Fibroblast of skin of scalp (primary cell): ENCODE results near the gene EID2B. TPM values are rescaled to one million over a fixed set of nuclear protein-coding genes. Genes with fewer than 3 reads are reported as not detected.

Experiments used
- DNase-seq: peaks from one replicate; pipeline ENCODE4 v3.0.0-alpha.2; 2013
- polyA plus RNA-seq, 2 experiments: library from polyadenylated mRNA; unstranded; fragments of 120-200 nt; gene quantifications; one replicate each; pipeline ENCODE4 v1.2.1, GENCODE V29; 2013; ENCODE audit not compliant: insufficient read length in 2 of 2

Gene EID2B, protein sequence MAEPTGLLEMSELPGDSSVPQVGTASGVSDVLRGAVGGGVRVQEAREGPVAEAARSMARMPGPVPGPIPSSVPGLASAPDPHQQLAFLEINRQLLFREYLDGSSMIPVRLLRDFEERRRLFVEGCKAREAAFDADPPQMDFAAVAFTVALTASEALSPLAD
- polyA plus RNA-seq (2013, experiment 1 of 2; ENCODE audit: insufficient read length): 2.2 TPM
- polyA plus RNA-seq (2013, experiment 2 of 2; ENCODE audit: insufficient read length): 1.6 TPM

DNA sequence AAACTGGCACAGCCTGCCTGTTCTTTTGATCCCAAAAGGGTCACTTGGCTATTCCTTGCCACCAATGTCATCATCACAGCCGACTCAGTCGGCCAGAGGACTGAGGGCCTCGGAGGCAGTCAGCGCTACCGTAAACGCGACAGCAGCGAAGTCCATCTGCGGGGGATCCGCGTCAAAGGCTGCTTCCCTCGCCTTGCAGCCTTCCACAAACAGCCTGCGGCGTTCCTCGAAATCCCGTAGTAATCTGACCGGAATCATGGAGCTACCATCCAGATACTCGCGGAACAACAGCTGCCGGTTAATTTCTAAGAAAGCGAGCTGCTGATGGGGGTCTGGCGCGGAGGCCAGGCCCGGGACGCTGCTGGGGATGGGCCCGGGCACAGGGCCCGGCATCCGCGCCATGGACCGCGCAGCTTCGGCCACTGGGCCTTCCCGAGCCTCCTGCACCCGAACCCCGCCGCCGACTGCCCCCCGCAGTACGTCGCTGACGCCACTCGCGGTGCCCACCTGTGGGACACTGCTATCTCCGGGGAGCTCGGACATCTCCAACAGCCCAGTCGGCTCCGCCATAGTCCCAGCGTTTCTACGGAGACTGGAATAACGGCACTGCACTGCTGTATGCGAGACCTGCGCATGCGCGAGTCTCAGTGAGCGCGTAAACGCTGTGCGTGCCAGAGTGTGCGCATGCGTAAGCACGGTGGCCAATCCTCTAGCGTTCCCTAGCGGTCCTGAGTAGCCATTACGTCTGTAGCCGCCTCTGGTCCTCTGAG lies at the start of gene EID2B:
TSS of gene EID2B (minus strand) at position 620 of the 770 bp plus-strand sequence. CDS start at position 570, 50 bp downstream.
- peak; percentile 95 for DNase-seq

DNA sequence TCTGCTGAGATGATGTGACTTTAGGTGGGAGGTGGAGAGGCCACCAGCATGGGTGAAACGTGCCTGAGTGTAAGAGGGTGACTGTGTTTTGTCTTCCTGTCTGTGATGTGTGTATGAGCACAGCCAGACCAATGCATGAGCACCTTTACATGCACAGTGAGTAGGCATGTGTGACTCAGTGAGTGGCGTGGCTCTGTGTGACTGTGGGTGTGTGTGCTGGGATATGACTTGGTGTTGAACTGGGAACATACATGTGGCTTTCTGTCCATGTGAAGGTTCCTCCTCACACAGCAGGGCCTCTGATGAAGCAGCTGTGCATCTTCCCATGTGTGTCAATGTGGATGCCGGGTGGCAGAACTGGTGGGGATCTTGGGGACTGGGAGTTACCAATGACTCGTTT lies 49.8 kb upstream of the EID2B start:
- DNase-seq: no peak

DNA sequence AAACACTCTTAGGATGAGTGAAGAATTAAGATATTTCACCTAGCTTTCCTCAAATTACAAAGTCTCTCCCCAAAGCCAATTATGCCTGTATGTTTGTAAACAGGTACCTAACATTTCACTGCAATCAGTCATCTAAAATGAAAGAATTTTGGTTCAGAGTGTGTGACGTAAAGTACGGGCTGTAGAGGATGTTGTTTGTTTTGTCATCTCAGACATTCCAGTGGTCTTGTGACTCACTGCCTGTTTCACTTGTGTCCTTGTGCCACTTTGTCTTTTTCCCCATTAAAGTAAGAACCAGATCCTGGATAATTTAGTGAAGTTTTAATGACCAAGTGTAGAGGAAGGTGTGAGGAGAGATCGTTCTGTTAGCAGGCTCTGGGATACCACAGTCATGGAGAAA lies 36.0 kb upstream of the EID2B start:
- peak; percentile 29 for DNase-seq

DNA sequence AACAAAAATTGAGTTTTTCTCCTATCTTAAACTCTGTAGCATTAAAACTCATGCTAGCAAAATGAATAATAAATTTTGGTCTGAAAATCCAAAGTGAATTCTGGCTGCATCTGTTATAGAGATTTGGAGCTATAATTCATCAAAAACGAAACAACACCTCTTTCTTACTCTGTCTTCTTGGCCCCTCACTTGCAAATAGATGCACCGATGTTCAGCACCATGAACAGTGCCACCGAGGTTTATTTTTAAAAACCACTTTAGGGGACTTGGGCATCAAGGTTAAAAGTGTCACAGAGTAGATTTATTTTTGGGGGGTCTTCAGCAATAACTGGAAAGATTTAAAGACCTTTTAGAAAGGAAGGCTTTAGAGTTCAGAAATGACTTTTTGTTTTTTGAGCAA lies 33.4 kb upstream of the EID2B start:
- no peak for DNase-seq

DNA sequence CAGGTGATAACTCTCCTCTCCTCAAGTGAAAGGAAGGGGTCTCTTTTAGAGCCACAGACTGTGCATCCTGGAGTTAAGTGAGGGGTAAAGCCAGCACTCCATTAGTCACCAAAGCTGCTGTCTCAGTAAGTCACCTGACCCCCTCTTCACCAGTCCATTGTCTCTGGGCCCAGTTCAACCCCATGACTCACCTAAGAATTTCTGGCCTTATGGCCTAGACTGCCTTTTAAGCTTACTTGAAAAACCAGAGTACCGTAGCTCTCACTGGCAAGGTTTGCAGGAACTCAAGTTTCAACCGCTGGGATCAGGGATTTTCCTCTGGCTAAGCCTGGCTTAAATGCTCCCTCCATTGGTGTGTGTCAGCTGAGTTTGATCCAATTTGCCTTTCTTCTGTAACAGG lies 30.8 kb upstream of the EID2B start:
- DNase-seq: no peak

DNA sequence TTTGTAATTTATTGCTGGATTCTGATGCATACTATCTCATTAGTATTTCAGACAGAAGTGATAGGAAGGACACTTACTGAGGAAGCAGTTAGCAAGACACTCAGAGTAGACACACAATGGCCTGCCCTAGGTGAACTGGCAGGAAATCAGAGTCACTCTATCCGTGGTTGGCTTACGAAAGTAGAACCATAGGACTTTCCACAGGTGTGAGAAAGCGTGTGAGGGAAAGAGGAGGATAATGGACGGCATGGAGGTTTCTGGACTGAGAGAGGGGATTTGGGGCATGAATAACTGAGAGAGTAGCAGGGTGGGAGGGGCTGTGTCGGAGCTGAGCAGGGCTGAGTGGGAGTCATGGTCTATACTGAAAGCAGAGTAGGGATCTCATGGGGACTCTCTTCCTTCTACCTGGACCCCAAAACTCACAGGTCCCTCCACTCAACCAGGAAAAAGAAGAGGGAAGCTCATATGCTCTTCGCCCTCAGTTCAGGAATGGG lies 26.0 kb upstream of the EID2B start:
- DNase-seq: no peak

DNA sequence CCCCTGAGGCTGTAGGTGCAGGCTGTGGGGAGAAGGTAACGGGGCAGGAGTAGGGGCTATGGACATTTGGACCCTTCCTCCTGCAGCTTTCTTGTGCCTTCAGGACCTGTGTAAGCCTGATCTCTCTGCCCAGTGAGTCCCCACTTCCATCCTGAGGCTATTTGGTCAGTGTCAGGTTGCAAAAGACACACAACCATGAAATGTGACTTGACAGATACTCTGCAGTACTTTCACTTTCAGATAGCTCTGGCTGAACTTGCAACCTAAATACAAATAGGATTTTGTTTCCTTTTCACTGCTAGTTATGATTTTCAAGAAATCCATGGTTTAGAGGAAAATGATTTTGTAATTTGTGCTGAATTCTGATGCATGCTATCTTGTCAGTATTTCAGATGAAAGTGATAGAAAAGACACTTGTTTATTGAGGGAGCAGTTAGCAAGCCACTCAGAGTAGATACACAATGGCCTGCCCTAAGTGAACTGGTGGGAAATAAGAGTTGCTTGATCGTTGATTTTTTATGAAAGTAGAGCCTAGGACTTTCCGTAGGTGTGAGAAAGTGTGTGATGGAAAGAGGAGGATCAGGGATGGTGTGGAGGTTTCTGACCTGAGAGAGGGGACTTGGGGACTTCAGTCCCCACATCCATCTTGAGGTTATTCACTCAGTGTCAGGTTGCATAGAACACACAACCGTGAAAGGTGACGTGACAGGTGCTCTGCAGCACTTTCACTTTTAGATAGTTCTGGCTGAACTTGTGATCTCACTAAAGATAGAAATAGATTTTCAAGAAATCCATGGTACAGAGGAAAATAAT lies 25.4 kb upstream of the EID2B start:
- DNase-seq: no peak

DNA sequence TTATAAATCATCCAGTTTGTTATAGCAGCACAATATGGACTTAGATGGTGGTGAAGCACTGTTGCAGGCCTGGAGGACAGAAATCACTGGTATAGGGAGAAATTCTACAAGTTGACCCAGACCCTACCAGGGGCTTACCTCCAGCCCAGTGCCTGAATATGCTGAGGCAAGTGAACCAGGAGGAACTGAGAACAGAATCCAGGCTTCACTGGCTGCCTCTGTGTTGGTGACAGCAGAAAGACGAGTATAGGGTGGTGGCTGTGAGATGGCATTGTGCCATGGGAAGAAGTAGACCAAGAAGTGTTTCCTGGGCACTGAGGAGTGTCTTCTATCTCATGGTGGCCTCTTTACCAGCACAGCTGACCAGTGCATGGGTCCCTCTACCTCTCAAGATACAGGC lies 23.2 kb upstream of the EID2B start:
- no peak for DNase-seq

DNA sequence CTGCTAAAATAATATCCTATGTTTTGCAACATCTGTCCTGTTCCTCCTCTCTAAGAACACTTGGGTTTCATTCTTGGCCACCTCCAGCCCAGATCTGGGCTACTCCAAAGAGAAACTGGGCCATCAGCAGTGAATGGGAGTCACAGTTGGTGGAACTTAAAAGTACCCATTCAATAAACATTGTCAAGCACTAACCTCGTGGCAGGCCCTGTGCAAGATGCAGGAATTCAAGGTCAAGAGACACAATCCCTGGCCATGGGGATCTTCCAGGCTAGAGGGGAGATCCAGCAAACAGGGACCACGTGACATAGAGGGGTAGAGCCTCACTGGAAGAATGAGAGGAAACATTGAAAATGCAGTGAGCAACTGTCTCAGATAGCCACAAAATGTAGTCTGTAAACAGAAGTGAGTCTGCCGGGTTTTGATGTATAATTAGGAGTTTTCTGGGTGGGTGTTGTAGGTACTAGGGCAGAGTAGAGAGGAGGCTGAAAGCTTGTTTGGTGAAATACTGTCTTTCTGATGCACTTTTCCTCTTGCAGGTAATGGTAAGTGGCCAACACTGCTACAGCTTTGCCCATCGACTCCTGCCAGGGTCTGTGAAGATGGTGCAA lies 22.2 kb upstream of the EID2B start:
- no peak for DNase-seq

DNA sequence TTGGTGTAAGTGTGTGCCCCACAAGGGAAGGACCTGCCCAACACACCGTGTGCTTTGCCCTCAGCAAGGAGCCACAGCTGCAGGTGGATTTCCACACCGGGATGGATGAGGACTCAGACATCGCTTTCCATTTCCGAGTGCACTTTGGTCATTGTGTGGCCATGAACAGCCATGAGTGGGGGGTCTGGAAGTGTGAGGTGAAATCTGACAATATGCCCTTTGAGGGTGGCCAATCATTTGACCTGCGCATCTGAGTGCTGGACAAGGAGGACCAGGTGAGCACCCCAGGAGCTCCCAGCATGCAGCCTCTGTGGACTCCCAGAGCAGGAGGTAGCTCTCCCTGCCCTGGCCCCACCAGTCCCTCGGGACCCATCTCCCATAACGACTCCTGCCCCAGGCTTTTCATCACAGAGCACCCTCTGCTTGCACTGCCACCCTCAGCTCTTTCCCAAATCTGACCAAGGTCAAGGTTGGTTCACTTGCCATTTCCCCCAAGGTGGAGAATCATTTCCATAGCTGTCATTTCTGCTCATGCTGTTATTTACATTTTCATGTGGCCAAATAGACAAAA lies 20.5 kb upstream of the EID2B start:
- no peak for DNase-seq

DNA sequence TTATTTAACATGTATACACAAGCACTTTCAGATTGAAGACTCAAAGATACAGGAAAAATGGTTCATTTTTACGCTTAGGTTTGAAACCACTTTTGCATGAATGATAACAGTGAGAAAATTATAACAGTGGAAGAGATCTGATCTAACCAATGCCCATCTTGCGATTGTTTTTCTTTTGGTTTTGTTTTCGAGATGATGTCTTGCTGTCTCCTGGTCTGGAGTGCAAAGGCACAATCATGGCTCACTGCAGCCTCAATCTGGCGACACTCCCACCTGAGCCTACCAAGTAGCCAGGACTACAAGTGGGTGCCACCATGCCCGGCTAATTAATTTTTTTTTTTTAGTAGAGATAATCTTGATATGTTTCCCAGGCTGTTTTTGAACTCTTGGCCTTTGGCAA lies 17.5 kb upstream of the EID2B start:
- no peak for DNase-seq

DNA sequence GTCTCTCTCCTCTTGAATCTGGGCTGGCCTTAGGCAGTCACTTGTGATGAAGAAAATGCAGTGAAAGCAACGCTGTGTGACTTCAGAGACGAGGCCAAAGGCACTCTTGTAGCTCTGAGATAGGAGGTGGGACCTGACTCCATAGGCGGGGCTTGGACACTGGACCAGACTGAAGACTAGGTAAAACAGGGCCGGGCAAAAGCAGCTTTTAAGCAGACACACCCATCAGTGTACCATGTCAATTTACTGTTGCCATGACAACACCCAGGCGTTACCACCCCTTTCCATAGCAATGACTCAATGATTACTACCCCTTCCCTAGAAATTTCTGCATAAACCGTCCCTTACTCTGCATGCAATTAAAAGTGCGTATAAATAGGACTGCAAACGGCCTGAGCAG lies 13.9 kb upstream of the EID2B start:
- no peak for DNase-seq

DNA sequence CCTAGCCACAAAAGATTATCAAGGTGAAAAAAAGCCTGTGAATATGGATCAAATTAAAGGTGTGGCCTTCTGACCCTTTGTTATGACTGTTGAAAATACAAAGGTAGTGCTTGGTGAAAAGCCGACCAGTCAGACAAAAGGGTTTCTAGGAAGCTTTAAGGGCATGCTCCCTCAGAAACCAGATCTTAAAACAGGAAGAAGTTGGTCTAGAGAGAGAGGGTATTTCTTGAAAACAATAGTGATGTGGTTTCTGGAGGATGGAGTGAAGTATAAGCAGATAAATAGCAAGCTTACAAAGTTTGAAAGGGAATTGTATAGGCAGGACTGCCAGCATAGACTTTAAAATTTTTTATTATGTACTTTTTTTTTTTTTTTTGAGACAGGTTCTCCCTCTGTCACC lies 12.3 kb upstream of the EID2B start:
- no peak for DNase-seq

DNA sequence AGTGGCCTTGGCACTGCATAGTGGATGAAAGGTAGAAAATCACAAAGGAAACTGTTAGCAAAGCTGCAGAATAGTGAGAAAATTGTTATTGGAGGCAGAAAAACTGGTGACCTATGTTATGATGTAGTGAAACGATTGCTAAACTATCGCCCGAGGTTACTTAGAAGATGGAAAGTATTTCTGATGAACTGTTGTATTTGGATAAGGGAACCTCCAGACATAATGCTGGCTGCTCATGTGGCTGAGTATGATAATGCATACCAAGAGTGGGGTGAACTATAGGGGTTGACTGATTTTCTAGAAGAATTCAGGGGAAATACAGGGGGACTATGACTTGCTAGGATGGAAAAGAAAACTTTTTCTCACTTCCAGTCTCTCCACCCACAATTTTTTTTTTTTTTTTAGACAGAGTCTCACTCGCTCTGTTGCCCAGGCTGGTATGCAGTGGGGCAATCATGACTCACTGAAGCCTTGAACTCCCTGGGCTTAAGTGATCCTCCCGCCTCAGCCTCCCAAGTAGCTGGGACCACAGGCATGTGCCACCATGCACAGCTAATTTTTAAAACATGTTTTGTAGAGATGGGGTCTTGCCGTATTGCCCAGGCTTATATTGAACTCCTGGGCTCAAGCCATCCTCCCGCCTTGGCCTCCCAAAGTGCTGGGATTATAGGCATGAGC lies 11.7 kb upstream of the EID2B start:
- DNase-seq: peak; percentile 59

DNA sequence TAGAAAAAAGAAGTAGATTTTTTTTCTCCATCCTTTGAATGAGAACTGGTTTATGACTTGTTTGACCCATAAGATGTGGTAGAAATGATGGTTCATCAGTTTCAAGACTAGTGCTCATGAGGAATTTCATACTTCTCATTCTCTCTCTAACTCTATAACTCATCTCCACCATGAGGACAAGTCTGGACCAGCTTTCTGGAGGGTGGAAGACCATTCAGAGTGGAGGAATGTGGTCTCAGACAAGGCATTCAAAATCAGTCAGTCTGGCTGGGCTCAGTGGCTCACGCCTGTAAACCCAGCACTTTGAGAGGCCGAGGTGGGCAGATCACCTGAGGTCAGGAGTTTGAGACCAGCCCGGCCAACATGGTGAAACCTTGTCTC lies 10.8 kb upstream of the EID2B start:
- no peak for DNase-seq

DNA sequence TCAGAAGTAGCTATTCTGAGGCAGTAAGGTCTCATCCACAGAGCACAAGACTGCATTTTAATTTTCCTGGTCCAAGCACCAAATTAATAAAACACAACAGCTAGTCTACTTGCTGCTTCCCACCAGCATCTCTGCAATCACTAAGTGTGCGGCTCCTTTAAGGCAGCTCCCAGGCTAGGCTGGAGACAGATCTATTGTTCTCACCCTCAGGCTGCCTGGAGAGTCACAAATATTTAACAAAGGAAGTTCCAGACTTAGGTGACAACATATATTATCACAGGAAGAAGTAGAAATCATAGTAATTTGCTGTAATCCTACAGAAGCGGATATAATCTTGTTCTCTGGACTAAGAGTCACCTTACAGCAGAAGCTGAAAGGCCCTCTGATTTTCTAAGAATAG lies 9.6 kb upstream of the EID2B start:
- DNase-seq: no peak

DNA sequence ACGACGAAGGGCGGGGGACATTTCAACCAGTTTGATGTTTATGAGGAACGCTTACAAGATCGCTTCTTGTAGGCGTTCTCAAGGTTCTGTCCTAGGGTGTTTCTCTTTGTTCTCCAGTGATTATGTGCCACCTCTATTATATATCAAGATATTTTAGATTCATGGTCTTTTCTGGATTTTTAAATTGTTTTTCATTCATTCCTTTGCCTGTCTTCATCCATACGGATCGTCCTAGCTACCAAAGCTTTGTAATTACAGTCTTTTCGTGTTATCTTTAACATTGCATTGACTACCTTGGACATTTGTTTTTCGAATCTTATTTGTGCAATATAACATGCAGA lies 7.7 kb upstream of the EID2B start:
- DNase-seq: no peak

DNA sequence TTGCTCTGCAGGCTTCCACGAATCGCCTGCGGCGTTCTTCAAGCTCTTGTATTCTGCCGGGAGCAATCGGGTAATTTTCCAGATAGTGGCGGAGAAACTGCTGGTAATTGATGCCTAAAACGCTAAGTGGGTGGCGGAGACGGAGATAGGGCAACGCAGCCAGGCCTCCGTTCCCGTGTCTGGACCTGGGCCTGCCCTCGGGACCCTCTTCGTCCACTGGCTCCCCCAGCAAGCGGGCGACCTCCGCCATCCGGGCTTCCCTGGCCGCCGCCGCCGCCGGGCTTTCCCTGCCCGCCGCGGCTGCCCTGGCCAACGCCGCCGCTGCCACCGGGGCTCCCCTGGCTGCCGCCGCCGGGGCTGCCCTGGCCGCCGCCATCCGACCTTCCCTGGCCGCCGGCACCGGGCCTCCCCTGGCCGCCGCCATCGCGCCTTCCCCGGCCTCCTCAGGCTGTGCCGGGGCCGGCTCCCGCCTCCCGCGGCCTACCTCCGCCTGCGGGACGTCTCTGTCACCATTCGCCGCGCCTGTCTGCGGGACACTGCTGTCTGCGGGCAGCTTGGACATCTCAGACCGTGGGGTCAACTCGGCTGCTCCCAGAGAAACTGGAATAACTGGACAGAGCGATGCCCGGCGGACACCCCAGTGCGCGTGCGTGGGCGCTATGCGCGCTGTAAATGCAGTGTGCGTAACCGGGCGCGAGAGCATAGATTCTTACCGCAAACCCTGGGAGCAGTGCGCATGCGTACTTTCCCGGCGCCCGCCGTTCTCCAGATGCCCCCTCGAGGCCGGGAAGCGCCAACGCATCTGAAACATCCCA lies 7.1 kb upstream of the EID2B start, which contains the start of gene EID2:
TSS of gene EID2 (minus strand) at position 644 of the 815 bp plus-strand sequence. CDS start at position 562, 82 bp downstream.
- peak; percentile 93 for DNase-seq

DNA sequence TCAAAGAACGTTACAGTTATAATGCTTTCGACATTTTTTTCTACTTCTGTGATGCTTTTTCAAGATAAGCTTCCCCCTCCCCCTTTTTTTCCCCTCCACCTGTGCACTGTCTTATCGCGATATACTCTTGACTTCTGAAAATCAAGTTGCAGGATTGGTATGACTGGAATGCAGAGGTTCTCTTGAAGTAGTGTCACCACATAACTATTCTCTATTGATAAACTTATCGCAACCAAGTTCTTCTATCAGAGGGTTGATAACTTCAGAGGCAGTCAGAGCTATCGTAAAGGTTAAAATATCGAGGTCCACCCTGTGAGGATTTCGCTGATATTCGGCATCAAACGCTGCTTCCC lies 6.5 kb upstream of the EID2B start:
- no peak for DNase-seq

DNA sequence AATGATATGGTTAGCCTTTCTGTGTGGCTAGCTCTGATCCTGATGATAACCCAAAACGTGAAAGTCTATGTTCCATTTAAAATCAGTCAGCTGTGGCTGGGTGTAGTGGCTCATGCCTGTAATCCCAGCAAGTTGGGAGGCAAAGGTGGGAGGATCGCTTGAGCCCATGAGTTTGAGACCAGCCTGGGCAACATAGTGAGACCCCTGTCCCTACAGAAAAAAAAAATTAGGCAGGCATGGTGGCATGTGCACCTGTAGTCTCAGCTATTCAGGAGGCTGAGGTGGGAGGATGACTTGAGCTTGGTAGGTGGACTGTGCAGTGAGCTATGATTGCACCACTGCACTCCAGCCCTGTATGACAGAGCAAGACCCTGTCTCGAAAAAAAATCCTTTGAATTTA lies 1.1 kb upstream of the EID2B start:
- no peak for DNase-seq

DNA sequence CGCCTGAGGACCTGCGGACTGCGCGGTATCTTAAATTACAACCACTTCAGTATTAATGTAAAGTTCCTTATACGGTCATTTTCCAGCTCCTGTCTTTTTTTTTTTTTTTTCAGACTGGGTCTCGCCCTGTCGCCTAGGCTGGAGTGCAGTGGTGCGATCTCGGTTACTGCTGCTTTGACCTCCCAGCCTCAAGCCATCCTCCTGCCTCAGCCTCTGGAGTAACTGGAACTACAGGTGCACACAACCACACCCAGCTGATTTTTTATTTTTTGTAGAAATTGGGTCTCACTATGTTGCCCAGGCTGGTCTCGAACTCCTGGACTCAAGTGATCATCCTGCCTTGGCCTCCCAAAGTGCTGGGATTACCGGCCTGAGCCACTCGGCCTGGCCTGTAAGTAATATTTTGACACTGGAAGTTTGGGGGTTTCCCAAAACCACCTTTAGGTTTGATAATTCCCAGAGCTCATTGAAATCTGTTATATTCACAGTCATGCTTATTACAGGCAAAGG lies 406 bp upstream of the EID2B start:
- no peak for DNase-seq
